Measurements from ENCODE around the gene SARS1.
"Not testable (repeated sequence)": the region's sequence is repeated elsewhere in the genome, so short reads cannot be mapped to it uniquely, and the experiment has no call there.

Gene SARS1

DNA sequence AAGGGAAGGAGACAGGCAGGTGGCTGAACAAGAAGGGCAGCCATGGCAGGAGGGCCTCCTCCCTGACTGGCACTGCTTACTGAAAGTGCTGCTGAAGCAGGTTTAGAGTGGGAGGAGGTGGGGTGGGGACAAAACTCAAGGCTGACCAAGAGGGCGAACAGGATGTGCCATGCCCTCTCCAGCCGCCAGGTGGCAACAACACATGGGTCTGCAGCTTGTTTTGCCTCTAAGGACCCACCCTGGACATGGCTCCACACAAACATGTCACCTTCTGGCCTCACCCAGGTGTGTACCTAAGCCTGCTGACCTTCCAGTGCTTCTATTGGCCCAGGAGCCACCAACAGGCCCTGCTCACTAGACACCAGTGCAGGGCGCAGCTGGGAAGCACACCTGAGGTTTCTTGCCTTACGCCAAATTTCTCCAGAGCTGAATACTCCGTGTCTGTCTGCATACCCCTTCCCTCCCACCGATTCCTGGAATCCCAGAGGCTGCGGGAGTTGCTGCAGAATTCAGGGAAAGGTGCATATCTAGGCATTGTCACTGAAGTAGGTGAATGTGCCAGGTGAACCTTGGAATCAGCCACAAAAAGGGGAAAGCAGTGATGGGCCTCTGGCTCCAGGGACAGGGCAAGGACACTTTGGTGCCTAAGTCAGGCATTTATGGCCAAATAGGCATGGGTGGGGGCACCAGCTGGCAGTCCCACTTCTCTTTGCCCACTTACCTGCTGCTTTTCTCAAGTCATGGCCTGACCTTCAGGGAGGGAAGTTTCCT, 63.9 kb downstream of the SARS1 start:
- peak; percentile 39 for DNase-seq (ENCODE audit: low read depth)

DNA sequence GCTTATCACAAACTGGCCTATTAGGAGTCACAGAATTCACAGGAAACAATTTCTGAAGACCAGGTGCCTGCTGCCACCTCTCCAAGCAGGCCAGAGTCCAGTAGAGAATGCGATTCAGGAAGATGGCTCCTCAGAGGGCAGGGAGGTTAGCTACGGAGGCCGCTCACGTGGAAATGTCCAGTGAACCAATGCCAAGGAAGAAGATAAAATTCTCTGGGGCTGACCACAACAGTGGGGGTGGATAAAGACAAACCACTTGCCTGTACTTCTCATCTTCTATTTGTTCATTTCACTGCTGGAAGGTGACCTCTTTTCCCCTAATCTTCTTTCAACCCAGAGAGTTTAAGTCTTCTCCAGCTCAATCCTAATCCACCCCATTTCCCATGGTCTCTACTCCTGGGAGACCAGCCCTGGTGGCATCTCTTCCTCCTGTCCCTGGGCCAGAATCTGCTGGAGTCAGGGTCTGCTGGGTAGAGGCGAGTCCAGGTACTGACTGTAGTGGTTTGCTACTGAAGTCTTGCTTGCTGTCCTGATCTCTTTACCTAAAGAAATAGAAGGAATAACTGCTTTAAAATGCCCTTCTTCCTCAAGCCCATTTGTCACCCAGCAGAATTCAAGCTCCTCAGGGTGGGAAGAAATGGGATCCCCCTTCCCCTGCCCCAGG, 66.0 kb downstream of the SARS1 start:
- DNase-seq (ENCODE audit: low read depth) = no peak

DNA sequence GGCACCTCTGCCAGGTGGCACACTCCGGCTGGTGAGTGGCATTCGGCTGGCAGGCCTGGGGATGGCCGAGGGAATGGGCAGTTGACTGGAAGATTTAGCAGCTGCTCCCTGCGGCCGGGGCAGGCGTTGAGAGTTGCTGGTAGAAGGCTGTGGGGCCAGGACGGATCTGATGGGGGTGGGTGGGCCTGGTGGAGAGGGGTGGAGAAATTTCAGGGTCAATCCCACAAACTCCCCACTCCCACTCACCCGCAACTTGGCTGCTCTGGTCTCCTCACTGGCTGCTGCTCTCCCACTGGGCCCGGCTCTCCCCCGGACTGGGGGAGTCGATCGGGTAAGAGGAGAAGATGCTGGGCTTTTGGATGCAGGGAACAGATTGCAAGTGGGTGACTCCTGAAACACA, 67.1 kb downstream of the SARS1 start:
- no peak for DNase-seq (ENCODE audit: low read depth)

DNA sequence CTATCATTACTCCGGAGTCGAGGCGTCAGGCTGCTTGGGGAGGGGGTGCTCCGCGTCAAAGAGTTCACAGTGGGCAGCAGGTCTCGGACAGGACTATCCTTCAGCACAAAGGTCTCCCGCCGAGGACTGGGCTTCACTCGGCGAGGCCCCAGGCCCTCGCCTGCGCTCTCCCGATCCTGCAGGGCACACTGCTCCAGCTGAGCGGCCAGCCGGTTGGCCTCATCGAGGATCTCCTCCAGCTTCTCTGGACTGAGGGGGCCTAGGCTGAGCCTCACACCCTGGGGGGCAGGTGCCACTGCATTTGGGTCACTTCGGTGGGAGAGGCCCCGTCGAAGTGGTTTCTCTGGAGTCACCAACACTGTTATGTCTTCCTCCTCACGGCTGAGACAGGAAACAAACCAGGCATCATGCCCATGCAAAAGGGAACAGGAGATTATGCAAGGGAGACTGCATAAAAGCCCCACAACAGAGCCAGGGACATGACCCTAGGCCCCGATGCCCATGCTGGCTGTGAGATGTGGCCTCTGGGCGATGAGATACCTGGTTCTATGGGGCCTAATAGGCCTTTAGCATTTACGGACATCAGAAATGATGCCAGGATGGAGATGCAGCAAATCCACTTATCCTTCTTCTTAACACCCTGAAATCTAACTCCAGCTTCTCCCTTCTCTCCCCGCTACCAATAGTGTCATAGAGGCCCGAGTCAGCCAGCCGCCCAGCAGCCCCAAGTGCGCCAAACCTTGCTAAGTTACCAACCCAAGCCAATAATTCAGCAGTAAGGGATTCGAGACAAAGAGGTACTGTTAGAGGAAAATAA, 68.2 kb downstream of the SARS1 start:
- DNase-seq (ENCODE audit: low read depth) = no peak

DNA sequence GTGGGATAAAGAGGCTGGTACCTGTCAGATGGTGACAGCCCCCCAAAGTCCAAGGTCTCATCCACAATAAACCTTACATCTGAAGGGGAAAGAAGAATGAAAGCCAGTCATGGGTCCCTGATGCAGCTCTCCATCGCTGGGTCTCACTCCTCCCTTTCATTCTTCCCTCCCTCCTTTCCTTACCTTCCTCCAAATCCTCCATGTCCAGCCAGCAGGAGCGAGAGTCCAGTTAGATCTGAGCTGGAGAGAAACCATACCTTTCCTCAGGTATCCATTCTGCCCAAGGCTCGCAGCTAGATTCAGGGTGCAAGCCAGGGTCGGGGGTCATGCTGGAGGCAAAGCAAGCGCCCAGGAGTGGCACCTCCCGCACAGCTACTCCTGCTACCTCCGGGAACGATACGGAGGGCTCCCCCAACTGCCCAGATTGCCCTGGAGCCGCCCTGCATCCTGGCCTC, 68.8 kb downstream of the SARS1 start:
- DNase-seq (ENCODE audit: low read depth) = no peak

DNA sequence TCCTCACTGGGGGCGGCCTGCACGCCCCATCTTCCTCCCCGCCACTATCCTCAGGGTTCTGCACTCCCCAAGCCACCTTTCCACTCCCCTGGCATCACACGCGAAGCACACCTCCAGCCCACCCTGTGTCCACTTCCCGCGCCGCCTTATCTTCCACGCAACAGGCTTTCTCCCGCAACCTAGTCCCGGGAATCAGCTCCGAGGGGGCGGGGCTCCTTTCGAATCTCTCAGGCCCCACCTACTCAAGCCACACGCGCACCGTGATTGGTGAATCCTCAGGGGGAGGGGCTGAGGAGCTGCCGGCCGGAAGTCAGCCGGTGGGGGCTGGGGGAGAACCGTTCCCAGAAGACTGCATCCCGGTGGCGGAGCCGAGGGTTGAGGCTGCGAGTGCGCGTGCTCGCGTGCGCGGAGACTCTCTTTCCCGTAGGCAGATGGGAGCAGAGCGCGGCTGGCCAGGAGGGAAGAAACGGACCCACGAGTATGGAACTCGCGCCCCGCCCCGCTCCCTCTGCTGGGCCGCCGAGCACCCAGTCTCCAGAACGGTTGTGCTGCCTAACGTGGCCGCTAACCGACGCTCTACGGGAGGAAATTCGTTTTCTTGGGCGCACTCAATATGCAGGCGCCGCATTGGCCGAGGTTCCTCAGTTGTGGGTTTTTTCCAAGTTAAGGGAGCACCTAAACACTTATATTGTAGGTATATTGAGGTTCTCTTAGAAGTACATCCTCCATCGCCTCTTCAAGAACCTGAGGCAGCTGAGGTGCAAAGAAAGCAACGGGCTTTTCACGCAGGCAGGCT, 69.4 kb downstream of the SARS1 start, which contains the start of gene PSRC1:
Gene PSRC1 (minus strand): TSS at position 194 of the 796 bp plus-strand sequence.
- DNase-seq (ENCODE audit: low read depth) = peak; percentile 83

DNA sequence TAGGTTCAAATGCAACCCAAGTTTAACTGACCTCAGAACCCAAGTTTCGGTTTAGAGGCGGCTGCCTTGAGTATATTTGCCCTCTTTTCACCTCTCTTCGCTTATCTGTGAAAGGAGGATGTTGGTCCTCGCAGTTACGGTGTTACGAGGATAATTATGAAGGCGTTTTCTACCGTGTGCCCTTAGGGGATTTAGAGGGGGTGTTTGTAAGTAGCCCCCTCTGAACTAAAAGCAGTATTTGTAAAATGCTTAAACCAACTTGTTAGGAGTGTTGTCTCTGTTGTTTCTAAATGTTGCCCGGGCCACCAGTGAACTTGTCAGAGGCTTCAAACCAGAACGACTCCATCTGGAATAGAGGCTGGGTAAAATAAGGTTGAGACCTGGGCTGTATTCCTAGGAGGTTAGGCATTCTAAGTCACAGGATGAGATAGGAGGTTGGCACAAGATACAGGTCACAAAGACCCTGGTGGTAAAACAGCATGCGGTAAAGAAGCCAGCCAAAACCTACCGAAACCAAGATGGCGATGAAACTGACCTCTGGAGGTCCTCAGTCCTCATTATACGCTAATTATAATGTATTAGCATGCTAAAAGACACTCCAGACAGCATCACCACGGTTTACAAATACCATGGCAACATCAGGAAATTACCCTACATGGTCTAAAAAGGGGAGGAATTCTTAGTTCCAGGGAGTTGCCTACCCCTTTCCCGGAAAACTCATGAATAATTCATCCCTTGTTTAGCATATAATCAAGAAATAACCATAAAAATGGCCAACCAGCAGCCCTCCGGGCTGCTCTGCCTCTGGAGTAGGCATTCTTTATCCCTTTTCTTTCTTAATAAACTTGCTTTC, 70.3 kb downstream of the SARS1 start:
- DNase-seq (ENCODE audit: low read depth) = no peak

DNA sequence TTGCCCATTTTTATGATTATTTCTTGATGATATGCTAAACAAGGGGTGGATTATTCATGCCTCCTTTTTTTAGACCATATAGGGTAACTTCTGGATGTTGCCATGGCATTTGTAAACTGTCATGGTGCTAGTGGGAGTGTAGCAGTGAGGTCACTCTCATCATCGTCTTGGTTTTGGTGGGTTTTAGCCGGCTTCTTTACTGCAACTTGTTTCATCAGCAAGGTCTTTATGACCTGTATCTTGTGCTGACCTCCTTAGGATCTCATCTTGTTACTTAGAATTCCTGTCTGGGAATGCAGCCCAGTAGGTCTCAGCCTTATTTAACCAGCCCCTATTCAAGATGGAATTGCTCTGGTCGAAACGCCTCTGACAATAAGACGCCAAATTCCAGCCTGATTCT, 73.0 kb downstream of the SARS1 start:
- not testable (repeated sequence) for DNase-seq (ENCODE audit: low read depth)
